ENCODE measurements around the gene CUBN. TPM values are rescaled to one million over a fixed set of nuclear protein-coding genes. Genes with fewer than 3 reads are reported as not detected.

CUBN gene
- total and polyA plus RNA-seq, 2 of the 13 experiments (the other 11 are each of a cell fraction or from before 2014, with no cell fraction given) = 0.27 to 0.32 TPM

- no TSS peak for BruUV-seq (replicated peaks)
- Histone ChIP-seq H3K9me3 (ENCODE audit: low read length) (no peaks in the 10 kb centered on the region), H3K4me3 (replicated peaks in 1 of 3; ENCODE audit: insufficient read depth in 1 of 3, low read depth in 2 of 3, low read length in 3 of 3) (no peak overlapping the region), H3K27me3 (ENCODE audit: control insufficient read depth in 1 of 2, insufficient read depth in 2 of 2, low read length in 2 of 2) (no peaks in the 10 kb centered on the region; a peak in 1 of 5 replicates), H3K9ac (ENCODE audit: insufficient read depth, low read depth, low read length) (no peak overlapping the region), H4K20me1 (ENCODE audit: insufficient read depth, low read length) (no peaks in the 10 kb centered on the region; the same call in 1 of the 2 replicates), H3K36me3 (replicated peaks in 1 of 2; ENCODE audit: control insufficient read depth in 1 of 2, insufficient read depth in 2 of 2, low read length in 2 of 2) (no peaks in the 10 kb centered on the region), H3K4me1 (ENCODE audit: insufficient read depth, low read length) (no peaks in the 10 kb centered on the region), H3K79me2 (ENCODE audit: insufficient read depth, low read length) (no peaks in the 10 kb centered on the region), H3K4me2 (ENCODE audit: low read depth, low read length) (no peak overlapping the region), H3K27ac (ENCODE audit: extremely low read length, insufficient read depth, low read length) (no peak overlapping the region), H2AFZ (ENCODE audit: low read length) (no peak overlapping the region)
- in situ Hi-C loops (cut with HindIII; ENCODE audit: extremely low pct_ligation_motif_present, low pct_unique_long_range_greater_than_20kb) = no loop called here
- DNase-seq (ENCODE audit: low spot score) (no peak), ATAC-seq (no peak), FAIRE-seq (no peak)
- TF ChIP-seq MAFK (conservative IDR thresholded peaks at IDR 0.05 in 1 of 2, IDR thresholded peaks at IDR 0.05 in 1 of 2; ENCODE audit: low read length in 2 of 2) = peak in 1 of 2 experiments; percentile 22; a peak in 1 of 4 replicates
- no peak for TF ChIP-seq ATF6 (CRISPR knock-in tag; conservative IDR thresholded peaks at IDR 0.05)
- ChIA-PET CTCF (ENCODE audit: low intra/inter-chr PET ratio, low total read pairs) (no interaction called here), POLR2A (no interaction called here)
- intact Hi-C loops (cut with micrococcal nuclease; ENCODE audit: unreplicated experiment) = no loop called here
Measured at GRCh38 chr10:17176091-17176490, 46.5 kb upstream of the CUBN start.

GRCh38 chr10:17175551-17175950 is 45.9 kb upstream of the CUBN start:
- Histone ChIP-seq H3K4me2 (ENCODE audit: low read depth, low read length) (no peak overlapping the region), H4K20me1 (ENCODE audit: insufficient read depth, low read length) (no peaks in the 10 kb centered on the region; the same call in 1 of the 2 replicates), H3K9me3 (ENCODE audit: low read length) (no peaks in the 10 kb centered on the region), H3K79me2 (ENCODE audit: insufficient read depth, low read length) (no peaks in the 10 kb centered on the region), H3K9ac (ENCODE audit: insufficient read depth, low read depth, low read length) (no peak overlapping the region), H2AFZ (ENCODE audit: low read length) (no peak overlapping the region), H3K27me3 (ENCODE audit: control insufficient read depth in 1 of 2, insufficient read depth in 2 of 2, low read length in 2 of 2) (no peaks in the 10 kb centered on the region; a peak in 1 of 5 replicates), H3K27ac (ENCODE audit: extremely low read length, insufficient read depth, low read length) (no peak overlapping the region), H3K36me3 (replicated peaks in 1 of 2; ENCODE audit: control insufficient read depth in 1 of 2, insufficient read depth in 2 of 2, low read length in 2 of 2) (no peaks in the 10 kb centered on the region), H3K4me3 (replicated peaks in 1 of 3; ENCODE audit: insufficient read depth in 1 of 3, low read depth in 2 of 3, low read length in 3 of 3) (no peak overlapping the region), H3K4me1 (ENCODE audit: insufficient read depth, low read length) (no peaks in the 10 kb centered on the region)
- FAIRE-seq (no peak), DNase-seq (ENCODE audit: low spot score) (no peak), ATAC-seq (no peak)
- BruUV-seq (replicated peaks) = no TSS peak
- ChIA-PET POLR2A (no interaction called here), CTCF (ENCODE audit: low intra/inter-chr PET ratio, low total read pairs) (no interaction called here)
- 60% methylated on average over 4 of the region's 4 CpGs for WGBS (ENCODE audit: low lambda C conversion rate)
- intact Hi-C loops (cut with micrococcal nuclease; ENCODE audit: unreplicated experiment) = no loop called here
- in situ Hi-C loops (cut with HindIII; ENCODE audit: extremely low pct_ligation_motif_present, low pct_unique_long_range_greater_than_20kb) = no loop called here
- TF ChIP-seq KIAA2018 (CRISPR knock-in tag; IDR thresholded peaks at IDR 0.05; ENCODE audit: borderline replicate concordance) = no peak
- no peak for TF ChIP-seq MAF1 (CRISPR knock-in tag; IDR thresholded peaks at IDR 0.05; ENCODE audit: borderline replicate concordance)
- TF ChIP-seq FUBP1 (CRISPR knock-in tag; IDR thresholded peaks at IDR 0.05; ENCODE audit: borderline replicate concordance) = no peak
